Neural cell (in vitro differentiated cells): Measurements from ENCODE around the gene CTDSP2.

ENCODE experiments used
- EP300 ChIP-seq: fragments of 450-650 bp; conservative IDR thresholded peaks from 2 replicates; pipeline ENCODE4 v1.6.1; 2014; ENCODE audit warnings: antibody characterized with exemption, mild to moderate bottlenecking, moderate library complexity; ENCODE audit not compliant: poor library complexity, severe bottlenecking
- EZH2 ChIP-seq: fragments of 200-600, 300-800 bp; shearing (Covaris generic), sonication (generic); IDR thresholded peaks from 2 replicates; pipeline ENCODE4 v1.6.1; 2014; ENCODE audit warnings: antibody characterized with exemption, low read length, borderline replicate concordance, mild to moderate bottlenecking; ENCODE audit not compliant: insufficient read depth, poor library complexity, severe bottlenecking
- MXI1 ChIP-seq: fragments of 450-650 bp; conservative IDR thresholded peaks from 2 replicates; pipeline ENCODE4 v1.6.1; 2014; ENCODE audit warnings: antibody characterized with exemption, mild to moderate bottlenecking; ENCODE audit not compliant: poor library complexity, severe bottlenecking
- POLR2AphosphoS5 ChIP-seq: IDR thresholded peaks from 2 replicates; pipeline ENCODE4 v1.6.1; 2012
- RAD21 ChIP-seq: fragments of 450-650 bp; conservative IDR thresholded peaks from 2 replicates; pipeline ENCODE4 v1.6.1; 2014; ENCODE audit warnings: antibody characterized with exemption, mild to moderate bottlenecking, moderate library complexity
- SMC3 ChIP-seq: fragments of 450-650 bp; conservative IDR thresholded peaks from 2 replicates; pipeline ENCODE4 v1.6.1; 2014; ENCODE audit warnings: antibody characterized with exemption, mild to moderate bottlenecking, moderate library complexity; ENCODE audit not compliant: poor library complexity
- TAF1 ChIP-seq: IDR thresholded peaks from 2 replicates; pipeline ENCODE4 v1.6.1; 2012; ENCODE audit warnings: low read depth
- TF ChIP-seq, protein P1 (sequence below): fragments of 450-650 bp; IDR thresholded peaks from 2 replicates; pipeline ENCODE4 v1.5.1; 2014; ENCODE audit warnings: antibody characterized with exemption, mild to moderate bottlenecking, moderate library complexity; ENCODE audit not compliant: poor library complexity, severe bottlenecking
- TF ChIP-seq, protein P2 (sequence below): IDR thresholded peaks from 2 replicates; pipeline ENCODE4 v1.6.1; 2012; ENCODE audit warnings: borderline replicate concordance

DNA sequence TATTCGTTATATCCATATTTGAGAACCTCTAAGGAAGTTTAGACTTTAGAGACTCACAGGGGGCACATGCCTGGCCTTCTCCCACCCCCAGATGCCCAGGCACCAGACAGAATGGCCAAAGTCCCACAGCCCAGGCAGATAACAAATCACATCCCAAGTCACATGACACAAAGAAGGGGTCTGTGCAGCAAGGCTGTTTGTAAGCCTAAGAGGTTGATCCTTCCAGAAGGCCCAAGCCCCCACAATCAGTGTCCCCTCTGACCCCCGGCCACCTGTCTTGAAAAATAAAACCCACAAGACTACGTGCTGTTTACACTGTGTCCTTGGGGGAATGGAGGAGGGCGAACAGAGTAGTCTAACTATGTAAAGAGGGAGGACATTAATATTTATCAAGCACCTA lies 5.1 kb downstream of the CTDSP2 start:
- TF ChIP-seq, protein P1, sequence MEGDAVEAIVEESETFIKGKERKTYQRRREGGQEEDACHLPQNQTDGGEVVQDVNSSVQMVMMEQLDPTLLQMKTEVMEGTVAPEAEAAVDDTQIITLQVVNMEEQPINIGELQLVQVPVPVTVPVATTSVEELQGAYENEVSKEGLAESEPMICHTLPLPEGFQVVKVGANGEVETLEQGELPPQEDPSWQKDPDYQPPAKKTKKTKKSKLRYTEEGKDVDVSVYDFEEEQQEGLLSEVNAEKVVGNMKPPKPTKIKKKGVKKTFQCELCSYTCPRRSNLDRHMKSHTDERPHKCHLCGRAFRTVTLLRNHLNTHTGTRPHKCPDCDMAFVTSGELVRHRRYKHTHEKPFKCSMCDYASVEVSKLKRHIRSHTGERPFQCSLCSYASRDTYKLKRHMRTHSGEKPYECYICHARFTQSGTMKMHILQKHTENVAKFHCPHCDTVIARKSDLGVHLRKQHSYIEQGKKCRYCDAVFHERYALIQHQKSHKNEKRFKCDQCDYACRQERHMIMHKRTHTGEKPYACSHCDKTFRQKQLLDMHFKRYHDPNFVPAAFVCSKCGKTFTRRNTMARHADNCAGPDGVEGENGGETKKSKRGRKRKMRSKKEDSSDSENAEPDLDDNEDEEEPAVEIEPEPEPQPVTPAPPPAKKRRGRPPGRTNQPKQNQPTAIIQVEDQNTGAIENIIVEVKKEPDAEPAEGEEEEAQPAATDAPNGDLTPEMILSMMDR = no peak
- TF ChIP-seq EP300 (no peak), TAF1 (no peak), POLR2AphosphoS5 (no peak), SMC3 (no peak), EZH2 (no peak), MXI1 (no peak), RAD21 (no peak)
- TF ChIP-seq, protein P2, sequence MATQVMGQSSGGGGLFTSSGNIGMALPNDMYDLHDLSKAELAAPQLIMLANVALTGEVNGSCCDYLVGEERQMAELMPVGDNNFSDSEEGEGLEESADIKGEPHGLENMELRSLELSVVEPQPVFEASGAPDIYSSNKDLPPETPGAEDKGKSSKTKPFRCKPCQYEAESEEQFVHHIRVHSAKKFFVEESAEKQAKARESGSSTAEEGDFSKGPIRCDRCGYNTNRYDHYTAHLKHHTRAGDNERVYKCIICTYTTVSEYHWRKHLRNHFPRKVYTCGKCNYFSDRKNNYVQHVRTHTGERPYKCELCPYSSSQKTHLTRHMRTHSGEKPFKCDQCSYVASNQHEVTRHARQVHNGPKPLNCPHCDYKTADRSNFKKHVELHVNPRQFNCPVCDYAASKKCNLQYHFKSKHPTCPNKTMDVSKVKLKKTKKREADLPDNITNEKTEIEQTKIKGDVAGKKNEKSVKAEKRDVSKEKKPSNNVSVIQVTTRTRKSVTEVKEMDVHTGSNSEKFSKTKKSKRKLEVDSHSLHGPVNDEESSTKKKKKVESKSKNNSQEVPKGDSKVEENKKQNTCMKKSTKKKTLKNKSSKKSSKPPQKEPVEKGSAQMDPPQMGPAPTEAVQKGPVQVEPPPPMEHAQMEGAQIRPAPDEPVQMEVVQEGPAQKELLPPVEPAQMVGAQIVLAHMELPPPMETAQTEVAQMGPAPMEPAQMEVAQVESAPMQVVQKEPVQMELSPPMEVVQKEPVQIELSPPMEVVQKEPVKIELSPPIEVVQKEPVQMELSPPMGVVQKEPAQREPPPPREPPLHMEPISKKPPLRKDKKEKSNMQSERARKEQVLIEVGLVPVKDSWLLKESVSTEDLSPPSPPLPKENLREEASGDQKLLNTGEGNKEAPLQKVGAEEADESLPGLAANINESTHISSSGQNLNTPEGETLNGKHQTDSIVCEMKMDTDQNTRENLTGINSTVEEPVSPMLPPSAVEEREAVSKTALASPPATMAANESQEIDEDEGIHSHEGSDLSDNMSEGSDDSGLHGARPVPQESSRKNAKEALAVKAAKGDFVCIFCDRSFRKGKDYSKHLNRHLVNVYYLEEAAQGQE = no peak
